ENCODE measurements around the gene KLF1. TPM values are rescaled to one million over a fixed set of nuclear protein-coding genes. Genes with fewer than 3 reads are reported as not detected.
"Not testable (repeated sequence)": the region's sequence is repeated elsewhere in the genome, so short reads cannot be mapped to it uniquely, and the experiment has no call there.

KLF1 gene
- total RNA-seq, 4 donors from 2014 or later: not detected

DNA sequence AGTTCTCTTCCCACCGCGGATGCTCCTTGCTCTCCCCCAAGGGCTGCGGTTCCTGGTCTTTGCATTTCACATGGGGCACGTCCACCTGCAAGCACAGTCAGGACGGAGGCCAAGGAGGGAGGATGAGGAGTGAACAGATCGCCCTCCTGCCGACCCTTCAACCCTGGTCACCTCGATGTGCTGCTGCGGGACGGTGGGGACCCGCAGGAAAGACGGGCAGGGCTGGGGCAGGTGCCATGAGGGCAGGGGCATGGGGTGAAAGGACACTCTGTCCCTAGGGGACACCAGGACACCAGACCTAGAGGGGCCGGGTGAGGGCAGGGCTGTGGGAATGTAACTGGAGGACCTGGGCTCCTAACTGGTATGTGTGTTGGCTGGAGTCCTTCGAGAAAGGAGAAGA is 31.3 kb upstream of the KLF1 start:
- no peaks in the 10 kb centered on the region for H3K9me3 ChIP-seq
- TF ChIP-seq CTCF (IDR thresholded peaks at IDR 0.05) (no peak), POLR2A (IDR thresholded peaks at IDR 0.05) (no peak), POLR2AphosphoS5 (IDR thresholded peaks at IDR 0.05) (no peak), EP300 (IDR thresholded peaks at IDR 0.05) (no peak)
- H3K36me3 ChIP-seq: peaks cover 0 to 13% of the 10 kb centered on the region in 2 donors
- no peak for ATAC-seq
- H3K4me1 ChIP-seq: peaks cover 0 to 26% (median 0%) of the 10 kb centered on the region in 3 donors
- H3K27ac ChIP-seq: no peak overlapping the region
- 80 to 97% methylated on average over 2 to 5 of the region's 14 CpGs for WGBS, 2 donors (ENCODE audit: low coverage in 1 of 2)
- H3K27me3 ChIP-seq: no peaks in the 10 kb centered on the region
- no peak overlapping the region for H3K4me3 ChIP-seq

DNA sequence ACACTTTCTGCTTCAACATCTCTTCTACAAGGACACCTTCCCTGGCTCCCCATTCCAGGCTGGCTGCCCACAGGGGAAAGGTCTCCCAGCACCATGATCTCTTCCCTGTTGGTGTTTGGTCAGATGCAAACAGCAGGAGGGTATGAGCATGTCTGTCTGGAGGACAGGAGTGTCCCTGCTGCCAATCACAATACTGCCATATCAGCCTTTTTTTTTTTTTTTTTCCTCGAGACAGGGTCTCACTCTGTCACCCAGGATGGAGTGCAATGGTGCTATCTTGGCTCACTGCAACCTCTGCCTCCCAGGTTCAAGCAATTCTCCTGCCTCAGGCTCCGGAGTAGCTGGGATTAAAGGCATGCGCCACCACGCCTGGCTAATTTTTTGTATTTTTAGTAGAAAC is 28.9 kb upstream of the KLF1 start:
- not testable (repeated sequence) for H3K9me3 ChIP-seq, H3K4me3 ChIP-seq, H3K27ac ChIP-seq, H3K27me3 ChIP-seq, ATAC-seq, H3K36me3 ChIP-seq
- H3K4me1 ChIP-seq: peaks cover 0 to 42% (median 6%) of the 10 kb centered on the region in 3 donors
- WGBS, 2 donors (ENCODE audit: low coverage in 1 of 2): 83% methylated on average over 4 of the region's 4 CpGs; no CpG with 5 or more reads in 1 of the 2 donors

- ATAC-seq: no peak
- Histone ChIP-seq H3K27ac (peak overlapping the region; percentile 57 to 87 (median 86)), H3K36me3 (no peaks in the 10 kb centered on the region), H3K27me3 (no peaks in the 10 kb centered on the region), H3K4me3 (no peak overlapping the region), H3K9me3 (no peaks in the 10 kb centered on the region), H3K4me1 (peaks cover 0 to 35% (median 6%) of the 10 kb centered on the region in 3 donors)
- WGBS, 2 donors (ENCODE audit: low coverage in 1 of 2): 47 to 49% methylated on average over 7 to 8 of the region's 12 CpGs
- no peak for TF ChIP-seq EP300 (IDR thresholded peaks at IDR 0.05)
- TF ChIP-seq POLR2AphosphoS5 (IDR thresholded peaks at IDR 0.05): no peak
- TF ChIP-seq CTCF (IDR thresholded peaks at IDR 0.05): no peak
- no peak for TF ChIP-seq POLR2A (IDR thresholded peaks at IDR 0.05)
These were observed 27.1 kb upstream of the KLF1 start for GRCh38 chr19:12913851-12914690.

GRCh38 chr19:12913011-12913561 is 26.1 kb upstream of the KLF1 start:
- peak overlapping the region; percentile 57 to 87 (median 86) for H3K27ac ChIP-seq
- H3K27me3 ChIP-seq: no peaks in the 10 kb centered on the region
- H3K4me3 ChIP-seq: peak overlapping the region in 1 of 2 donors; percentile 33
- peaks cover 0 to 29% (median 6%) of the 10 kb centered on the region in 3 donors for H3K4me1 ChIP-seq
- WGBS, 2 donors (ENCODE audit: low coverage in 1 of 2): 13 to 17% methylated on average over 1 to 10 of the region's 22 CpGs
- ATAC-seq: peak; percentile 98
- TF ChIP-seq EP300 (IDR thresholded peaks at IDR 0.05) (no peak), POLR2AphosphoS5 (IDR thresholded peaks at IDR 0.05) (peak; percentile 60), POLR2A (IDR thresholded peaks at IDR 0.05) (no peak), CTCF (IDR thresholded peaks at IDR 0.05) (no peak)
- H3K9me3 ChIP-seq: no peaks in the 10 kb centered on the region
- H3K36me3 ChIP-seq: no peaks in the 10 kb centered on the region

DNA sequence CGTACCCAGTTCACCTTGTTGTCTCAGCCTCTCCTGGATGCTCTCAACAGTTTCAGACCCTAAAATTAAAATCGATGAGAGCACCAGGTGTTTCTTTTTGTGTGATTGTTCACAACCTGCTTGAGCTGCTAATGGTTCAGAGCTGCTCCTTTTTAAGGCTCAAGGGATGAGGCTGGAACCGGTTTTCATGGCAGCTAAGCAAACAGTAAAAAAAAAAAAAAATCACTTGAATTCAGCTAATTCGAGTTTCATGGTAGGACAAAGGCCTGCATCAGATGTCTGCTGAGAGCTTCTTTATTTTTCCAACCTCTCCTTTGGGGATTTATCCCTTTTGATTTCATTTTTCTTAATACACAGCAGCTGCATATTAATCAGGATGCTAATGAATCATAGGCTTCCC is 25.6 kb upstream of the KLF1 start:
- H3K36me3 ChIP-seq: no peaks in the 10 kb centered on the region
- TF ChIP-seq EP300 (IDR thresholded peaks at IDR 0.05): no peak
- TF ChIP-seq CTCF (IDR thresholded peaks at IDR 0.05): no peak
- no peak for TF ChIP-seq POLR2AphosphoS5 (IDR thresholded peaks at IDR 0.05)
- TF ChIP-seq POLR2A (IDR thresholded peaks at IDR 0.05): no peak
- H3K9me3 ChIP-seq: no peaks in the 10 kb centered on the region
- H3K4me3 ChIP-seq: peak overlapping the region in 1 of 2 donors; percentile 33
- peaks cover 0 to 29% (median 6%) of the 10 kb centered on the region in 3 donors for H3K4me1 ChIP-seq
- no peak for ATAC-seq
- WGBS, 2 donors (ENCODE audit: low coverage in 1 of 2): 0 to 17% methylated on average over 1 to 4 of the region's 4 CpGs
- H3K27me3 ChIP-seq: no peaks in the 10 kb centered on the region
- peak overlapping the region; percentile 57 to 87 (median 86) for H3K27ac ChIP-seq

Measured in gastroesophageal sphincter (tissue), 4 donors.